Activated CD8-positive, alpha-beta memory T cell treated with anti-CD3 and anti-CD28 coated beads, Interleukin-2, amount 50 U/mL, for 1 hour (primary cell): ENCODE data around the gene SIRT2.
"Not testable (repeated sequence)": the region's sequence is repeated elsewhere in the genome, so short reads cannot be mapped to it uniquely, and the experiment has no call there.

Experiments used
- DNase-seq: peaks from one replicate; pipeline ENCODE4 v3.0.0-alpha.2; 2020; ENCODE audit errors: extremely low read depth

The SIRT2 gene

GRCh38 chr19:38898788-38899446, 501 bp downstream of the SIRT2 start:
- DNase-seq, result no peak

GRCh38 chr19:38894968-38895367, 4.5 kb downstream of the SIRT2 start:
- no peak for DNase-seq

DNA sequence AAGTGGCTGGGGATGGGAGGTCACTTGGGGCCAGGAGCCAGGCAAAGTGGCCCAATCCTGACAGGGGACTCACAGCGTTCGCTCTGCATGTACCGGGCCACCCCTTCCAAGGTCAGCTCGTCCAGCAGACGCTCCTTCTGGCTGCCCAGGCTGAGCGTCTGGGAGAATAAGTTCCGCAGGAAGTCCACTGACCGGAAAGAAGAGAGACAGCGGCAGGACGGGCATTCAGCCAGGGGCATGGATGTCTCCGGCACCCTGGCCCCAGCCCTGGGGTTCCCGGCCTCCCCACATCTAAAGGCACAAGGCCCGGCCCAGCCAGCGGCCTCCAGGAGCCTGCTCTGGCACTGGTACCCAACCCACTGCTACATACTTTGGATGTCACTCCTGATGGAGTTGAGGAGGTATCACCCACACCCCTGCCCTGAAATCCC, 6.1 kb downstream of the SIRT2 start:
- no peak for DNase-seq

- DNase-seq, result no peak
Observed at GRCh38 chr19:38892841-38893240, 6.6 kb downstream of the SIRT2 start.

DNA sequence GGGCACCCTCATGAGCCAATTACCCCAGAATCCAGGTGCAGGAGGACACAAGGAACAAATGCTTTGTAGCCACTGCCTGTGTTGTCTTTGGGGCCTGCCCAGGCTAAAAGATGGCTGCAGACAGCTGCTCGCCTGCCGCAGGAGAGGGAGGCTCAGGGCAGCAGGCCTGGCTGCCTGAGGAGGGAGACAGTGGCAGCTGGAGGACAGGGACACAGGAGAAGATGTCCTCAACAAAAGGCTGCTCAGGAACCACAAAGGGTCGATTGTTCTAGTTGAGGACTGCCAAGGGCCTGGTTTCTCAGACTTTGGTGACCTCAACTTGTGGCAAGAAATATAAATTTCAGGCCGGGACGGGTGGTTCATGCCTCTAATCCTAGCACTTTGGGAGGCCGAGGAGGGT, 7.6 kb downstream of the SIRT2 start:
- DNase-seq, result no peak

GRCh38 chr19:38890686-38891085, 8.7 kb downstream of the SIRT2 start:
- no peak for DNase-seq

DNA sequence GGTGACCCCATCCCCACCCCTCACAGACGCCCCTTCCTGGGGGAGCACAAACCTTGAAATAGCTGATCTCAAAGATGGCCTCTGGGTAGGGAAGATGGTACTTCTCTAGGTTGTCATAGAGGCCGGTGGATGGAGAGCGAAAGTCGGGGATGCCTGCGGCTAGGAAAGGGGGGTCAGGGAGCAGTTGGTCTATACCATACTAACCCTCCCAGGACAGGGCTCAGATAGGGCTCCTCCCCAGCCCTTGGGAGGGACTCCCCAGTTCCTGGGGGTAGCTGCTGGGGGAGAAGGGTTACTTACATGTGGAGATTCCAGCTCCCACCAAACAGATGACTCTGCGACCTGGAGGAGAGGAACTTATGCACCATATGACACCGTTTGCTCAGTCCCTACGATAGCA, 9.6 kb downstream of the SIRT2 start:
- DNase-seq, result no peak

- no peak for DNase-seq
Observed at GRCh38 chr19:38888876-38889275, 10.5 kb downstream of the SIRT2 start.

DNA sequence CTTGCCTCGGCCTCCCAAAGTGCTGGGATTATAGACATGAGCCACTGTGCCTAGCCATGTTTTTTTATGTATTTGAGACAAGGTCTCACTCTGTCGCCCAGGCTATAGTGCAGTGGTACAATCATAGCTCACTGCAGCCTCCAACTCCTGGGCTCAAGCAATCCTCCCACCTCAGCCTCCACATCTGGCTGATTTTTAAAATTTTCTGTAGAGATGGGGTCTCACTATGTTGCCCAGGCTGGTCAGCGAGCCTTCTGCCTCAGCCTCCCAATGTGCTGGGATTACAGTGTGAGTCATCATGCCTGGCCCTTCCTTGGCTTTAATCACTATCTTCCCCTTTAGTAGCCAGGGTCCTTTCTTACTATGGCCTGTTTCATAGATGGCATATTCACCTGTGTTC, 14.7 kb downstream of the SIRT2 start:
- DNase-seq, result not testable (repeated sequence)

DNA sequence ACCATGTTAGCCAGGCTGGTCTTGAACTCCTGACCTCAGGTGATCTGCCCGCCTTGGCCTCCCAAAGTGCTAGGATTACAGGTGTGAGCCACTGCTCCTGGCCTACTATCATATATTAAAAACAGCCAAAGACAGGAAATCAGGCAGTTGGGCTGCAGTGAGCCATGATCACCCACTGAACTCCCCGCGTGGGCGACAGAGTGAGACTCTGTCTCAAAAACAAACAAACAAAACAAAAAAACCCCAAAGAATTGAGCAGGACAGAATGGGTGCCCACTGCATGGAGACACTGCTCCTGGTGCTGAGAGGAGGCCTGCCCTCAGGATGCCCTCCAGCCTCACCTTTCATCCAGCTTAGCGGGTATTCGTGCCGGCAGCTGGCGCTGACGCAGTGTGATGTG, 16.1 kb downstream of the SIRT2 start:
- DNase-seq, result no peak

- DNase-seq, result no peak
Observed at GRCh38 chr19:38880882-38881609, 18.4 kb downstream of the SIRT2 start.

DNA sequence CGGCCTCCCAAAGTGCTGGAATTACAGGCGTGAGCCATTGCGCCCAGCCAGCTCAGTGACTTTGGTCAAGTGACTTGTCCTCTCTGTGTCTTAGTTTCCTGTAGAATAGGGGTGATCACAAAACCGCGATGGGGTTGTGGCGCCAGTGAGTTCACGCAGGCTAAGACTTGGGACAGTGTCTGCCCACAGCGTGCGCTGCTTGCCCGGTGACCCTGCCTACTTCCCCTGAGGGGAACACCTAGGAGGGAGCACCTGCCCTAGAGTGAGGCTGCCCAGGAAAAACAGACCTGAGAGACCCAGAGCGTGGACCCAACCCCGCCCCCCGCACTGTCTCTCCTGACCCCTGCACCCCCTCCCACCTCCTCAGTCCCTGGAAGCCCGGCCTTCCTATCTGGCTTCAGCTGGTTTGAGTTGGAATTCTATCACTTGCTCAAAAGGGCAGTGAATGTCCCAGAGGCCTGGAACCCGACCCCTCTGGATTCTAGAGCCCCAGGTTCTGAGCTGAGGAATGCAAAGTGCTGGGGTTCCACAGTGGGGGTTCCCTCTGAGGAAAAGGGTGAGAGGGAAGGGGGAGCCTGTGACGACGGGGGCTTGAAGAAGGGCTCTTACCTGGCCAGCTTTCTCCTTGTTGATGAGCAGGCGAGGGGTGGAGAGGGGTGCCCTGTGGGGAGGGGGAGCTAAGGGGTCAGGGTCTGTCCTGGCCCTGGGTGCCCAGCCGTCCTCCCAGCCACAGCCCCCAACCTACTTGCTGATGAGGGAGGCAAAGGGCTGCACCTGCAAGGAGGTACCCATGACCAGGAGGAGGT, 19.1 kb downstream of the SIRT2 start:
- no peak for DNase-seq

DNA sequence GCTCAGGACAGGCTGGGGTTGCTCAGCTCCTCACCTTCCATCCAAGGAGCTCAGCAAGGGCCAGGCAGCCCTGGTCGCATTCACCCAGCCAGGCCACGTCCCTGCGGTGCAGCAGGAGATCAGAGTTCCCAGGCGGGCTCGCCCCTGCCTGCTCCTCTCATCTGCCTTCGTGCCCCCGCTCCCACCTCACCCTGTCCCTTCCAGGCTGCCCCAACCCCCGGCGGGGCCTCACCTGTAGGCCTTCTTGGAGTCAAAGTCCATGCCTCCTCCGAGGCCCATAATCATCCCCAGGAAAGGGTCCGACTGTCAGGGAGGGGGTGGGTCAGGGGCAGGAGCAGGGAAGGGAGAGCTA, 20.0 kb downstream of the SIRT2 start:
- no peak for DNase-seq

DNA sequence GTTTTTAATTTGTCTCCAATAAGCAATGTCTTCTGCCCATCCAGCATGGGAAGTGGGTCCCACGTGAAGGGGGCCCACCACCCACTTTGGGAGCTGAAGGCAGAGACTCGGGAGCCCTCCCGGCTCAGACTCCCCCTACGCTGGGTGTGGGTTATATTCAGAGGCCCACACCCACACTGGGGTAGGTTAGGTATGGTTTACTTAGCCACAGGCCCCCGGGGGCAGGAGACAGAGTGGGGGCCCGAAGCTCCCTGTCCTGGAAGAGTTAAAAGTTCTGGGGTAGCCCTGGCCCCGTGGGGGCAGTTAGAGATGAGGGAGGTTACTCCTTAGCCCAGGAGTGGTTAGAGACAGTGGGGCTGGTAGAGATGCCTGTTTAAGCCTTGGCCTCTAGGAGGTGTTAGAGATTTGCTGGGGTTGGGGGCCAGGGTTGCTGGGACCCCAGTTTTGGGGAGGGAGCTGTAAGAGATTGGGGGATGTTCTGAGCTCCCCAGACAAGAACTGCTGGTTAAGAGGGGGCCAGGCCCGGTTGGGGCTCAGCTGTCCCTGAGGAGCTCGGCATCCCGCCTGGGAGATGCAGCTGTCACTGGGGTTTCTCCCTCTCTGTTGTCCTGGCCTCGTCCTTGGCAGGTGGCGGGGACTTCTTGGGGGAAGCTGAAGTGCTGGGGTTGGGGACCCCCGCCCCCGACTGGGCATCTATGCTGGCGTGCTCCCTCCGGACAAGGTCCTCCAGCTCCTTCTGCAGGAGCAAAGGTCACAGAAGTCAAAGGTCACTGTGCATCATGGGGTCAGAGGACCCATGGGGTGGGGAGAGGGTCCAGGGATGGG, 20.6 kb downstream of the SIRT2 start:
- no peak for DNase-seq

DNA sequence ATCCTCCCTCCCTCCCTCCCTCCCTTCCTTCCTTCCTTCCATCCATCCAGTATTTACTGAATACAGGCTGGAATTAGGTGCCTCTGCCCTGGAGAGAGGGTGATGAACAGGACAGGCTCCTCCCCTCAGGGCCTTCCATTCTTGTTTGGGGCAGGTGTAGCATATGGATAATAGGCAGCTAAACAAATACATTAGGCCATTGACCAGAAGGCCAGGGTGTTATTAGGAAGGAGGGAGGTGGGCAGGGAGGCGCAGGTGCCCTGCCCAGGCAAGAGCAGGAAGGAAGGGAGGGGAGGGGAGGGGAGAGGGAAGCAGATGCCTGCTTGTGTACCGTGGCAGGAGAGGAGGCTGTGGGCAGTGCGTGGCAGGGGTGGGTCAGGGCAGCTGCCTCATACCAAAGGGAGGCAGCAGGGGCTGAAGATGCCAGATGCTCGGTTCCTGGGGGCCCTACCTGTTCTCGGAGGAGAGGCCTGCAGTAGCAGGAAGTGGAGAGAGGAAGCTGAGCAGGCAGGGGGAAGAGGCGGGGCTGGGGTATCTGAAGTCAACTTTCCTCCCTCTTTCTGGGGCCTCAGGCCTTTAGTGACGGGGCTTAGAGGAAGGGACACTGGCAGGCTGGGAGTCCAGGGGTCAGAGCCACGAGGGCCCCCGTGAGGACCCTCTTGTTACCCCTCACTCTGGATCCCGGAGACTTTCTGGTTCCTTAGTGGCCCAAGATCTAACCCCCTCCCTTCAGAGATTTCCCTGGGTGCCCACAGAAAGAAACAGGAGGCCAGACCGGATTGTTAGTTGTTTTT, 21.4 kb downstream of the SIRT2 start, which contains the start of gene RINL:
Gene RINL (minus strand): TSS at position 495 of the 794 bp plus-strand sequence. CDS start 1,533 bp downstream, outside the sequence.
- no peak for DNase-seq

- no peak for DNase-seq
Observed at GRCh38 chr19:38875656-38876395, 23.6 kb downstream of the SIRT2 start.

- DNase-seq, result not testable (repeated sequence)
Observed at GRCh38 chr19:38873400-38873799, 26.0 kb downstream of the SIRT2 start.

DNA sequence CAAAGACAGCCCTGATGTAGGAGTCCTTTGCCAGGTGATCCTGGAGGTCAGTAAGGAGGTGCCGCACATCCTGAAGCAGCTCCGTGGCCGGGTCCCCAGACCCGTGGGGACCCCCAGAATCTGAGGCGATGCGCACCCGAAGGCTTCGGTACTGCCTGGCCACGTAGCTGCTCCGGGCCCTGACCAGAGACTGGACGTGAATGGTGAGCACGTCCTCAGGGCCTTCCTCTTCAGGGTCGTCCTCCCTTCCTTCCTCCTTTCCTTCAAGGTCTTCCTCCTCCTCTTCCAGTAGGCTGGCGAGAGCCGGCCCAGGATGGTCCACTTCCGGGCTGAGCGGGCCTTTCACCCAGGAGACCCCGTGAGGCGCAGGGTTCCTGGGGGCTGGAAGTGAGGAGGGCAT, 28.8 kb downstream of the SIRT2 start:
- no peak for DNase-seq

DNA sequence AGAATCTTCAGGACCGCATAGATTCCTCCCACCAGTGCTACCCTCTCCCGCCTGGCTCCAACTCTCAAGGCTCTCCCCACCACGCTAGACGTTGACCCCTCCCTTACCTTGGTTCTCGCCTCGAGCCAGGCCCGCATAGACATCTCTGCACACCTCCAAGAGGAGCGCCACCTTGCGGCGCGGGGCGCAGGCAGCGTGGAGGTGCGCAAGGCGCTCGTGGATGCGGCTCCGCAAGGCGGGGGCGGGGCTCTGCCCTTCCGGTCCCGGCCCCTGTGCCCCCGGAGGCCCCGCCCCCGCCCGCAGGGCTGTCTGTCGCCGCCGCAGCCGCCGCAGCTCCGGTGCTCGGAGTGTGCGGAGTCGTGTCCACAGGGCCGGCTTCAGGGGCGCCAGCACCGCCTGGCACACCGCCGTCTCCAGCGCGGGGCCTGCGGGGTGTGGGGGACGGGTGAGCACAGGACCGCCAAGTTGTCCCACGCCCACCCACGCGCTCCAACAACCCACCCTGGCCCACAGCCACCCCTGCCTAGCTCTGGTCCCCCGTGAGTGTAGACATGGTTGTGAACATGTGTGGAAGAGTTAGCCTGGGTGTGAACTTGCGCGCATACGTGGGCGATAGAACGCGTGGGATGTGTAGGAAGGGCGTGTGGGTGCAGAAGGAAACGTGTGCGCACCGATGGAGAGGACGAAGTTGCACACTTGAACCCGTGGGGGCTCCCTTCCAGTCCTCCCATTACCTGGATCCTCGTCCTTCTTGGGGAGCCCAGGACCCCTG, 29.4 kb downstream of the SIRT2 start:
- peak; percentile 74 for DNase-seq
